Measurements from ENCODE around the gene TRAPPC2.

DNA sequence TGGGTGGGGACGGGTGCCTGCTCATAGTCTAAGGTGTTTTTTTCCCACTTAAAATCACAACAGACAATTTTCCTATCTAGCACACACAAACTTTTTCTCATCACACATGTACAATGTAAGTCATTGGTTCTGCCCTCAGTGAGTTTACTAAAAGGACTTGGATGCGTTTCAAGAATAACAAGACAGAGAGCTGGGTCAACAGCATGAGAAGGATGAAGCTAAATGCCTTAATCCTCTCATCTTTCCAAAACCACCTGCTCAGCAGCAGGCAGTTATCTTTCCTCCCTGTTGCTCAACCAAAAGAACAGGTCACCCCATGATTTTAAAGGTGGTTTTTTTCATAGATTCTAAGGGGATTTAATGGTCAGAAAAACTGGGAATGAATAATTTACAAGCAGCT is 40.3 kb upstream of the TRAPPC2 start:
- TF ChIP-seq, protein P1, sequence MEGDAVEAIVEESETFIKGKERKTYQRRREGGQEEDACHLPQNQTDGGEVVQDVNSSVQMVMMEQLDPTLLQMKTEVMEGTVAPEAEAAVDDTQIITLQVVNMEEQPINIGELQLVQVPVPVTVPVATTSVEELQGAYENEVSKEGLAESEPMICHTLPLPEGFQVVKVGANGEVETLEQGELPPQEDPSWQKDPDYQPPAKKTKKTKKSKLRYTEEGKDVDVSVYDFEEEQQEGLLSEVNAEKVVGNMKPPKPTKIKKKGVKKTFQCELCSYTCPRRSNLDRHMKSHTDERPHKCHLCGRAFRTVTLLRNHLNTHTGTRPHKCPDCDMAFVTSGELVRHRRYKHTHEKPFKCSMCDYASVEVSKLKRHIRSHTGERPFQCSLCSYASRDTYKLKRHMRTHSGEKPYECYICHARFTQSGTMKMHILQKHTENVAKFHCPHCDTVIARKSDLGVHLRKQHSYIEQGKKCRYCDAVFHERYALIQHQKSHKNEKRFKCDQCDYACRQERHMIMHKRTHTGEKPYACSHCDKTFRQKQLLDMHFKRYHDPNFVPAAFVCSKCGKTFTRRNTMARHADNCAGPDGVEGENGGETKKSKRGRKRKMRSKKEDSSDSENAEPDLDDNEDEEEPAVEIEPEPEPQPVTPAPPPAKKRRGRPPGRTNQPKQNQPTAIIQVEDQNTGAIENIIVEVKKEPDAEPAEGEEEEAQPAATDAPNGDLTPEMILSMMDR (IDR thresholded peaks at IDR 0.05): no peak
- TF ChIP-seq POLR2A (IDR thresholded peaks at IDR 0.05): no peak

Measured in testis (tissue), 2 donors.